Islet precursor cell (in vitro differentiated cells): ENCODE data around the gene OSM.
"Not testable (repeated sequence)": the region's sequence is repeated elsewhere in the genome, so short reads cannot be mapped to it uniquely, and the experiment has no call there.

Source experiments
- DNase-seq: peaks from one replicate; pipeline ENCODE4 v3.0.0-alpha.2; 2018

Gene OSM

DNA sequence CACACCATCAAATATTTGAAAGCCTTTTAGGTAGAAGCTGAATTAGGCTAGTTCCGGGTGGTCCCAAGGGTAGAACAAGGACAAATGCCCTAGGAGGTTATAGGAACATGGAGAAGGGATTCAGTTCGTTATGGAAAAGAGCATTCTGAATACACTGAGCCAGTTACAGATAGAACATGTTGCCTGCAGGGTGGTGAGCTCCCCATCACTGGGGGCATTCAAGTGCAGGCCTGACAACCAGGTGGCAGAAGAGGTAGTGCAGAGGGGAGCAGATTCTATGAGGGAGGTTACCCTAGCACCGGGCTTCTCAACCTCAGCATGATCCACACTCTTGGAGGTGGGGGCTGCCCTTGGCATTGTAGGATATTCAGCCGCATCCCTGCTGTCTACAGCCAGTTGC, 44.3 kb downstream of the OSM start:
- DNase-seq: no peak

DNA sequence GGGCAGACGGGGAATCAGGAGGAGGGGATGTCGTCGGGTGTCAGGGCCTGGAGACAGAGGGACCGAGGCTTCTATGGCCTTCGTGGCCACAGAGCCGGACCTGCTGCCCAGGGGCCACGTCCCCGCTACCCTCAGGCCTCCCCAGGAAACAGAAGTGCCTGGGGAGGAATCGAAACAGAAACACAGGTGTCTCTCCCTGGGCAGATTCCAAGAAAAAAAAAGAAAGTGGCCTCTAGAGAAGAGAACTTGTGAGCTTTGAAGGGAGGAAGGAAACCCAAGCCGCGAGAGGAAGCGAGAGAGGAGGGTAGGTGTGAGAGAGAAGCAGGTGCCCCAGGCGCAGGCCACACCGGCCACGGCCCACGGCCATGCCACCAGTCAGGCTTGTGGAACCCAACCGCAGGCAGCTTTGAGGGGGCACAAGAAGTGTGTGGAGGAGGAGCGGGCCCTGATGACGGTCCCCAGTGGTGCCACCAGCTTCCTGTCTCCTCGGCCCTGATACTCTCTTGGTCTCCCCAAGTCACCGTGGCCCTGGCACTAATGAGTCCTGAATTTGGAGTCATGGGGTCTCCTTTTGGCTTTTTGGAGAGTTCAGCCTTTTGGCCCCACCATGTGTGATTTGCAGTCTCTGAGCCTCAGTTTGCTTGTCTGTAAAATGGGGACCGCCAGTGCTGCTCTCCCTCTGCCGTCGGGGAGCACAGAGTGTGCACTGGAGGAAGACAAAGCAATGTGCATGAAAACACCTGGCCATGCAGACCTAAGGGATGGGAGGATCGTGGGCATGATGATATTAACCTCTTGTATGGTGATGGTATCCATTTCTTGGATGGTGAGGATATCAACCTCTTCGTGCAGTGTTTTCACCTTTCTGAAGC, 45.3 kb downstream of the OSM start:
- DNase-seq: no peak

DNA sequence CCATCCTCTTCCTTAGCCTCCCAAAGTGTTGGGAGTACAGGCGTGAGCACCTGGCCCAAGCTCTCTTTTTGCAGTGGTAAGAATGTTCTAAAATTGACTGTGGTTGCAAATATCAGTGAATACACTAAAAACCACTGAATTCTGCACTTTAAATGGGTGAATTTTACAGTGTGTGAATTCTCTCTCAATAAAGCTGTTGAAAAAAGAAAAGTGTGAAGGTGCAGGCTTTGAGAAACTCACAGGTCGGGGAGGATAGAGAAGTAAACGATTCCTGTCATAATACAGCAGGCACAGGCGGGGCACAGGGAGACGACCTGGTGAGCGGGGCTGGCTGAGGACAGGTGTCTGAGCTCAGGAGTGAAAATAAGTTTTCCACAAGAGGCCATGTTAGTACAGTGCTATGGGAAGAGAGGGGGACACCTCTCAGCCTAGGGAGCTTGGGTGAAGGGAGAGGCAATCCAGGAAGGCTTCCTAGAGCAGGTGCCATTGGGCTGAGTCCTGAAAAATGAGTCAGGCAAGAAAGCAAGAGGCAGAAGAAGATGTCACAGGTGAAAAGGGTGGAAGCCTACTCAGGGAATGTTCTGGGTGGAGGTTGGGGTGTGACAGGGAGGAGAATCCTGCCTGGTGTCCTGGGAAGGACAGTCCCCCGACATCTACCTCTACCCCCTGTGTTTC, 46.2 kb downstream of the OSM start:
- no peak for DNase-seq

DNA sequence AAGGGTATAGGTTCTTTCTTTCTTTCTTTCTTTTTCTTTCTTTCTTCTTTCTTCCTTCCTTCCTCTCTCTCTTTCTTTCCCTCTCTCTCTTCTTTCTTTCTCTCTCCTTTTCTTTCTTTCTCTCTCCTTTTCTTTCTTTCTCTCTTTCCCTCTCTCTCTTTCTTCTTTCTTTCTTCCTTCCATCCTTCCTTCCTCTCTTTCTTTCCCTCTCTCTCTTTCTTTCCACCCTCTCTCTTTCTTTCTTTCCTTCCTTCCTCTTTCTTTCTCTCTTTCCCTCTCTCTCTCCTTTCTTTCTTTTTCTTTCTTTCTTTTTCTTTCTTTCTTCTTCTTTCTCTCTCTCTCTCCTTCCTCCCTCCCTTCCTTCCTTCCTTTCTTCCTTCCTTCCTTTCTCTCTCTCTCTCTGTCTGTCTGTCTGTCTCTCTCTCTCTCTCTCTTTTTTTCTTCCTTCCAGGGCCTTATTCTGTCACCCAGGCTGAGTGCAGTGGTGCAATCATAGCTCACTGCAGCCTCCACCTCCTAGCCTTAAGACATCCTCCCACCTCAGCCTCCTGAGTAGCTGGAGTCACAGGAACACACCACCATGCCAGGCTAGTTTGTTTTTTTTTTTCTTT, 46.9 kb downstream of the OSM start:
- DNase-seq: no peak

DNA sequence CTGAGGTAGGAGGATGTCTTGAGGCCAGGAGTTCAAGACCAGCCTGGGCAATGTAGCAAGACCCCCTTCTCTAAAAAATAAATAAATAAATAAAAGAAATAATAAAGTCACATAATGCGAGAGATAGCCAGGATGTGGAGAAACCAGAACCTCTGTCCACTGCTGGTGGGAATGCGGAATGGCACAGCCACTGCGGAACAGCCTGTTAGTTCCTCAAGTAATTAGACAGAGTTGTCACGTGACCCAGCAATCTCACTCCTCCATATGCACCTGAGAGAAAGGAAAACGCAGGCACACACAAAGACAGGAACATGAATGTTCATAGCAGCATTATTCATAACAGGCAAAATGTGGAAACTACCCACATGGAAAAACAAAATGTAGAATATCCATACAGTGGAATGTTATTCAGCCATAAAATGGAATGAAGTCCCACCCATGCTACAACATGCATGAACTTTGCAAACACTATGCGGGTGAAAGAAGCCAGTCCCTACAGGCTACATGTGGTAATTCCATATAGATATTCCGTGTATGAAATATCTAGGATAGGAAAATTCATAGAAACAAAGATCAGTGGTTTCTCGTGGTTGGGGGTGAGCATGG, 47.5 kb downstream of the OSM start:
- DNase-seq: no peak

DNA sequence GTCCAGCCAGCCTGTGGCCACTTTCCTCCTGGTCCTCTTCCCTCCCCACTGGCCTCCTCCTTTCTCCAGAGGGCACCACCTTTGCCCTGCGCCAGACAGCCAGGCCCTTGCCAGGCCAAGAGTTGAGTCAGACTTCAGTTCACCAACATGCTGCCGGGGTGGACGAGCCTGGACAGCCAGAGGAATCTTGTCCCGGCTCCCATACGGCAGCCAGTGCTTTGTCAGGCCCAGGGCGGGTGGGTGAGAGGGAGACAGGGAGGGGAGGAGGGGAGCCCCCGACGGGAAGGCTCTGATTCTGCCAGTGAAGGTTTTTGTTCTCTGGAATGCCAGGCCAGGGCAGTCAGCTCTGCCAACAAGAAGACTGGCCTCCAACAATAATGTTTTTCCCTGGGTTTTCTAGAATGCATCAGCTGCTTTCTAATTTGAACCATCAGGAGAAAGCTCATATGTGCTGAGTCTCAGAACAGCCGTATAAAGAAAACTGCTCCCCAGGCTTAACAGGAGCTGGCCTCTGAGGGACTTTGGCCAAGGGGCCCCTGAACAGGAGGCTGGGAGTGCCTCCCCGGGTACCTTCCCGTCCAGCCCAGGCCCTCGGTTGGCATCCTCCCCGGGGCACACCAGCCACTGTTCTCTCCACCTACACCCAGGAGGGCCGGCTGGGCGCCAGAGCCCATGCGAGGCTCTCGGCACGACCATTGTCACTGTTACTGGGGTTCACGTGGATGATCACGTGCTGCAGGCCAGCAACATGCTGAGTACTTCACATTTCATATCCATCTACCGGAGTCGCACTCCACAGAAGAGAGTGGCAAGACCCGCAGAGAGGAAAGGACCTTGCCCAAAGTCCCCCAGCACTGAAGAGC, 48.7 kb downstream of the OSM start:
- no peak for DNase-seq

DNA sequence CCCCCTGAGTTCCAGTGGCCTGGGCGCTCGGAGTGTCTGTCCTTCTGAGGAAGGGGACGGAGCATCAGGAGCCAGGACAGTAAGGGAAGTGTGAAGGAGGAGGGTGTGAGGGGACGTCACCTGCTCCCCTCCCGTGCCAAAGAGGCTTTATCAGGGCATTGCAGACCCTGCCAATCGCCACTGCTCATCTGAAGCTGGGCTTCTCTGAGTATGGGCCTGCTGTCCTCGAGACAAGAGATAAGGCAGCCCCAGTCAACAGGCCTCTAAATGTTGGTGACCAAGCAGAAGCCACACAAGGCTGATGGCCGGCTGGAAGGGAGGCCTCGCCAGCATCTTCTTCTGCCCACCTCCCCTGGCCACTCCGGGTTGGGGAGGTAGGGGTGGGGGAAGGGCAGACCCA, 49.9 kb downstream of the OSM start:
- no peak for DNase-seq

DNA sequence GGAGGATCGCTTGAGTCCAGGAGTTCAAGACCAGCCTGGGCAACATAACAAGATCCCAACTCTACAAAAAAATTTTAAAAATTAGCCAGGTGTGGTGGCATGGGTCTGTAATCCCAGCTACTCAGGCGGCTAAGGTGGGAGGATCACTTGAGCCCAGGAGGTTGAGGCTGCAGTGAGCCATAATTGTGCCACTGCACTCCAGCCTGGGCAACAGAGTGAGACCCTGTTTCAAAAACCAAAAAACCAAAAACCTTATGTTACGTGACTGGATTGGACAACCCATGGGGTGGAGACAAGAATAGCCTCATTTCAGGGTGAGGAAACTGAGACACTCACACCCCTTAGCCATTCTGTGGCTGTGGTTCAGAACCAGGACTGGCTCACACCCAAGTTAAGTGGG, 50.4 kb downstream of the OSM start:
- not testable (repeated sequence) for DNase-seq

DNA sequence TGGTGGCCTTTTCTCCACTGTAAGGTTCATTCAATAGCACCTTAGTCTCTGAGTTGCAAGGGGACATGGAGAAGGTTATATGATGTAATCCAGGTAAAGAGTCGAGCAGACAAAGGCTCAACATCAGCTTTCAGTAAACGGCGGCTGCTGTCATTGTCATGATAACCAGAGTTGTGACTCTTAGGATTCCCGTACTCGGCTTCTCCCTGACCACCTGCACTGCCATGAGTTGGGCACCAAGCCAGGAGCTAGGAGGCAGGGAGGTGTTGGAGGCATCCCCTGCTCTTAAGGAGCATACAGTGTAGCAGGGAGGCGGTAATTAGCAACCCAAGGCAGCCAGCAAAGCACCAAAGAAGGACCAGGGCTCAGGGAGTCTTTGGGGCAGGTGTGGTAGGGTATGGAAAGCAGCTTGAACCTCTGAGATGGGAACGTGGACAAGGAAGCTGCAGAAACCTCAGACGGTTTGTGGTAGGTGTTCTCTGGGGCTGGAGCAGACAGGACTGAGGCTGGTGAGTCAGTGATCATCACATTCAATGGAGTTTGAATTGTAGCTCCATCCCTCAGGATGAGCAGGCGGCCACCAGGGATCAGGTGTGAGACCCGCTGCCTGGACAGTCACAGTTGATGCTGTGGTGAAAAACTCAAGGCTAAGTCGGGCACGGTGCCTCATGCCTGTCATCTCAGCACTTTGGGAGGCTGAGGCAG, 51.8 kb downstream of the OSM start:
- no peak for DNase-seq

DNA sequence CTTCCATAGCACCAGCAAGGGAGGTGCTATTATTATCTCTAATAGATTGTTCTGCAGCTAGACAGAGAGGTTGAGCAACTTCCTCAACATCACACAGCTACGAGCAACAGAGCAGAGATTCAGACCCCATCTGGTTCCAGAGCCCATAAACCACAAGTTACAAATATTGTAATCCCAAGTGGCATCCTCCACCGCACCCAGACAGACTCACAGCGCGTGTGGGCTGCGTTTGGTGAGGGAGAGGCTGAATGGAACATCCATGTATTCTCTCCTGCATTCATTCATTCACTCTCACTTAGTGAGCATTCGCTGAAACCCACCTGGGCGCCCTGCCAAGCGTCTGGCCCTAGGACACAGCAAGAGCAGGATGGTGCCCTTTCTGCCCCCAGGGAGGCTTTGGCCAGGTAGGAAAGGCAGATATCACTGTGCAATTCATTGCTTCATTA, 53.6 kb downstream of the OSM start:
- no peak for DNase-seq
